Astrocyte of the cerebellum (primary cell): ENCODE data around the gene FBXO11.

Experiments
- DNase-seq: peaks from one replicate; pipeline ENCODE4 v3.0.0-alpha.2; 2011; ENCODE audit warnings: low read depth
- H3K4me3 ChIP-seq: 2 replicates; pipeline ENCODE4 v1.5.1; 2011; ENCODE audit warnings: mild to moderate bottlenecking, low read depth, low read length, moderate library complexity
- in situ Hi-C: cut with HindIII; loops from 2 replicates; pipeline ENCODE4 v1.10.0; 2017; ENCODE audit warnings: low sequenced_read_pairs
- TF ChIP-seq, protein P1 (sequence below): IDR thresholded peaks from 2 replicates; pipeline ENCODE4 v1.5.1; 2012; ENCODE audit warnings: low read length, low read depth, moderate library complexity, mild to moderate bottlenecking; ENCODE audit errors: missing control alignments

FBXO11 gene

DNA sequence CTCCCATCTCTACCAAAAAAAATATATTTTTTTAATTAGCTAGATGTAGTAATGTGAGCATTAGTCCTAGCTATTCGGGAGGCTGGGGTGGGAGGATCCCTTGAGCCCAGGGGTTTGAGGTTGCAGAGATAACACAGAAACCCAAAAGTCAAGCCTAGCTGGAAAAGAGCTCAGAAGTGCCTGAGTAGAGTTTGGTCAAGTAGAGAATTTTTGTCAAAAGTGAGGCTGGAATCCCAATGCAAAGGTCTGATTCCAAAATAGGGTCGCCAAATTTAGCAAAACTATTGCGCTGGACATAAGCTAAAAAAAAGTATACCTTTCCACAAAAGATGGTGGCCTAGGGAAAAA is 138.8 kb downstream of the FBXO11 start:
- no peak for DNase-seq
- TF ChIP-seq, protein P1, sequence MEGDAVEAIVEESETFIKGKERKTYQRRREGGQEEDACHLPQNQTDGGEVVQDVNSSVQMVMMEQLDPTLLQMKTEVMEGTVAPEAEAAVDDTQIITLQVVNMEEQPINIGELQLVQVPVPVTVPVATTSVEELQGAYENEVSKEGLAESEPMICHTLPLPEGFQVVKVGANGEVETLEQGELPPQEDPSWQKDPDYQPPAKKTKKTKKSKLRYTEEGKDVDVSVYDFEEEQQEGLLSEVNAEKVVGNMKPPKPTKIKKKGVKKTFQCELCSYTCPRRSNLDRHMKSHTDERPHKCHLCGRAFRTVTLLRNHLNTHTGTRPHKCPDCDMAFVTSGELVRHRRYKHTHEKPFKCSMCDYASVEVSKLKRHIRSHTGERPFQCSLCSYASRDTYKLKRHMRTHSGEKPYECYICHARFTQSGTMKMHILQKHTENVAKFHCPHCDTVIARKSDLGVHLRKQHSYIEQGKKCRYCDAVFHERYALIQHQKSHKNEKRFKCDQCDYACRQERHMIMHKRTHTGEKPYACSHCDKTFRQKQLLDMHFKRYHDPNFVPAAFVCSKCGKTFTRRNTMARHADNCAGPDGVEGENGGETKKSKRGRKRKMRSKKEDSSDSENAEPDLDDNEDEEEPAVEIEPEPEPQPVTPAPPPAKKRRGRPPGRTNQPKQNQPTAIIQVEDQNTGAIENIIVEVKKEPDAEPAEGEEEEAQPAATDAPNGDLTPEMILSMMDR, result no peak
- in situ Hi-C loops, result no loop called here
- no peak overlapping the region for H3K4me3 ChIP-seq

- in situ Hi-C loops, result no loop called here
- TF ChIP-seq, protein P1, result no peak
- DNase-seq, result no peak
- H3K4me3 ChIP-seq, result no peak overlapping the region
Observed at GRCh38 chr2:47751856-47752414, 154.4 kb downstream of the FBXO11 start.

DNA sequence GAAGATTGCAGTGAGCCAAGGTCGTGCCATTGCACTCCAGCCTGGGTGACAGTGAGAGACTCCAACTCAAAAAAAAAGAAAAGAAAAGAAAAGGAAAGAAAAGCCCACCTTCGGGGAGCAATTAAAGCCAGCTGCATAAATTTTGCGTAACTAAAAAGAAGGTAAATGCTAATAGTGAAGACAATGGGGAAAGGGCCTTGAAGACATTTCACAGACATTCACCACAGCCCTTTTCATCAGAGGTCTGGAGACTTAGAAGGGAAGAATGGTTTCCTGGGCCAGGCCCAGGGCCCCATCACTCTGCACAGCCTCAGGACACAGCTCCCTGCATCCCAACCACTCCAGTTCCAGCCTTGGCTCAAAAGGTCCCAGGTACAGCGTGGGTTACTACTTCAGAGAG is 158.4 kb downstream of the FBXO11 start:
- TF ChIP-seq, protein P1, result no peak
- no peak for DNase-seq
- in situ Hi-C loops, result no loop called here

GRCh38 chr2:47744074-47744473 is 162.2 kb downstream of the FBXO11 start:
- no peak for DNase-seq
- in situ Hi-C loops, result no loop called here
- H3K4me3 ChIP-seq, result no peak overlapping the region
- TF ChIP-seq, protein P1, result no peak

More for the DNA sequence above, 158.4 kb downstream of the FBXO11 start:
- no peak overlapping the region for H3K4me3 ChIP-seq

DNA sequence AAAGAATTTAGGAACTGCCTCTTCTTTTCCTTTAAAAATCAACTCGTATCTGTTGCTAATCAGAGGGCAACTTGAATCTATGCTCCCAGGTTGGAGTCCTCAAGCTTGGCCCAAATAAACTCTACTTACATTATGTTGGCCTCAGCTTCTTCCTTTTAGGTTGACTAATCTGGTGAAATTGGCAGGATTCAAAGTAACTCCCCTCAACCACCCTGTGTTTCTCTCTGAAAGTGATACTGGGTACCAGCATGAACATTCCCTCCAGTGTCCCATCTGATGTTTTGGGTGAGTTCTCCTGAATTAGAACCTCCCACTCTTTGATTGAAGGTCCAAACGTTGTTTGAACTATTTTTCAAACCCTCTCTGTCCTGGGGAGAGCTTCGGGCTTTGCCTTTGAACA is 164.7 kb downstream of the FBXO11 start:
- in situ Hi-C loops, result no loop called here
- H3K4me3 ChIP-seq, result no peak overlapping the region
- TF ChIP-seq, protein P1, result no peak
- no peak for DNase-seq

- DNase-seq, result no peak
- in situ Hi-C loops, result no loop called here
Observed at GRCh38 chr2:47741101-47741500, 165.2 kb downstream of the FBXO11 start.

More at GRCh38 chr2:47741101-47741500, 165.2 kb downstream of the FBXO11 start:
- H3K4me3 ChIP-seq, result no peak overlapping the region
- TF ChIP-seq, protein P1, result no peak
